ENCODE results near the gene SHMT2. TPM values are rescaled to one million over a fixed set of nuclear protein-coding genes. Genes with fewer than 3 reads are reported as not detected.

SHMT2 gene
- total RNA-seq, 2 donors from 2014 or later, result 28.8 to 36.9 TPM

- Mint-ChIP-seq H3K36me3 (ENCODE audit: low read depth) (peaks cover 8% of the 10 kb centered on the region), H3K4me1 (peaks cover 68% of the 10 kb centered on the region), H3K4me3 (peak overlapping the region; percentile 98), H3K27me3 (peaks cover 79% of the 10 kb centered on the region), H3K27ac (peak overlapping the region; percentile 87)
- H3K9me3 ChIP-seq (ENCODE audit: control insufficient read depth, low read length, poor library complexity, severe bottlenecking), result no peaks in the 10 kb centered on the region
- DNase-seq (peak; percentile 79 to 87 (median 84)), ATAC-seq (peak; percentile 77)
These were observed 9.5 kb downstream of the SHMT2 start for GRCh38 chr12:57238854-57239554.

- no peak for DNase-seq
- peak; percentile 0 for ATAC-seq
- peak overlapping the region; percentile 87 for H3K27ac Mint-ChIP-seq
These were observed 10.1 kb downstream of the SHMT2 start for GRCh38 chr12:57239587-57240065.

GRCh38 chr12:57240066-57240921 lies 10.8 kb downstream of the SHMT2 start:
- Mint-ChIP-seq H3K27me3 (peaks cover 82% of the 10 kb centered on the region), H3K36me3 (ENCODE audit: low read depth) (peaks cover 2% of the 10 kb centered on the region), H3K4me3 (peak overlapping the region; percentile 98), H3K4me1 (peaks cover 66% of the 10 kb centered on the region), H3K27ac (peak overlapping the region; percentile 87)
- H3K9me3 ChIP-seq (ENCODE audit: control insufficient read depth, low read length, poor library complexity, severe bottlenecking), result no peaks in the 10 kb centered on the region
- DNase-seq (peak; percentile 54 to 61 (median 55)), ATAC-seq (peak; percentile 70)

More at GRCh38 chr12:57239587-57240065, 10.1 kb downstream of the SHMT2 start:
- H3K36me3 Mint-ChIP-seq (ENCODE audit: low read depth), result peaks cover 3% of the 10 kb centered on the region
- peaks cover 68% of the 10 kb centered on the region for H3K4me1 Mint-ChIP-seq
- H3K27me3 Mint-ChIP-seq, result peaks cover 81% of the 10 kb centered on the region
- H3K9me3 ChIP-seq (ENCODE audit: control insufficient read depth, low read length, poor library complexity, severe bottlenecking), result no peaks in the 10 kb centered on the region
- H3K4me3 Mint-ChIP-seq, result peak overlapping the region; percentile 98

GRCh38 chr12:57240926-57241401 lies 11.5 kb downstream of the SHMT2 start:
- Mint-ChIP-seq H3K4me3 (peak overlapping the region; percentile 98), H3K36me3 (ENCODE audit: low read depth) (peaks cover 2% of the 10 kb centered on the region), H3K27ac (peak overlapping the region; percentile 87), H3K4me1 (peaks cover 66% of the 10 kb centered on the region), H3K27me3 (peaks cover 80% of the 10 kb centered on the region)
- no peak for ATAC-seq
- no peak for DNase-seq
- no peaks in the 10 kb centered on the region for H3K9me3 ChIP-seq (ENCODE audit: control insufficient read depth, low read length, poor library complexity, severe bottlenecking)

- peak overlapping the region; percentile 89 for H3K4me3 Mint-ChIP-seq
- DNase-seq (no peak), ATAC-seq (no peak)
- H3K27ac Mint-ChIP-seq, result no peak overlapping the region
- H3K27me3 Mint-ChIP-seq, result peaks cover 74% of the 10 kb centered on the region
- peaks cover 2% of the 10 kb centered on the region for H3K36me3 Mint-ChIP-seq (ENCODE audit: low read depth)
- no peaks in the 10 kb centered on the region for H3K9me3 ChIP-seq (ENCODE audit: control insufficient read depth, low read length, poor library complexity, severe bottlenecking)
- H3K4me1 Mint-ChIP-seq, result peaks cover 64% of the 10 kb centered on the region
These were observed 12.1 kb downstream of the SHMT2 start for GRCh38 chr12:57241402-57242310.

- Mint-ChIP-seq H3K27me3 (peaks cover 69% of the 10 kb centered on the region), H3K4me1 (peaks cover 57% of the 10 kb centered on the region), H3K36me3 (ENCODE audit: low read depth) (peaks cover 2% of the 10 kb centered on the region), H3K27ac (peak overlapping the region; percentile 39), H3K4me3 (peak overlapping the region; percentile 89)
- no peak for ATAC-seq
- H3K9me3 ChIP-seq (ENCODE audit: control insufficient read depth, low read length, poor library complexity, severe bottlenecking), result no peaks in the 10 kb centered on the region
- no peak for DNase-seq
These were observed 12.8 kb downstream of the SHMT2 start for GRCh38 chr12:57242329-57242690.

- H3K4me1 Mint-ChIP-seq, result peaks cover 52% of the 10 kb centered on the region
- ATAC-seq, result peak; percentile 4
- no peaks in the 10 kb centered on the region for H3K9me3 ChIP-seq (ENCODE audit: control insufficient read depth, low read length, poor library complexity, severe bottlenecking)
- no peaks in the 10 kb centered on the region for H3K36me3 Mint-ChIP-seq (ENCODE audit: low read depth)
- peak overlapping the region; percentile 89 for H3K4me3 Mint-ChIP-seq
- peak; percentile 49 to 67 (median 56) for DNase-seq
- peak overlapping the region; percentile 39 for H3K27ac Mint-ChIP-seq
- peaks cover 63% of the 10 kb centered on the region for H3K27me3 Mint-ChIP-seq
These were observed 13.4 kb downstream of the SHMT2 start for GRCh38 chr12:57242691-57243454.

- no peaks in the 10 kb centered on the region for H3K9me3 ChIP-seq (ENCODE audit: control insufficient read depth, low read length, poor library complexity, severe bottlenecking)
- no peaks in the 10 kb centered on the region for H3K36me3 Mint-ChIP-seq (ENCODE audit: low read depth)
- ATAC-seq (peak; percentile 39), DNase-seq (peak; percentile 68 to 78 (median 71))
- H3K4me3 Mint-ChIP-seq, result peak overlapping the region; percentile 89
- peaks cover 48% of the 10 kb centered on the region for H3K4me1 Mint-ChIP-seq
- H3K27ac Mint-ChIP-seq, result no peak overlapping the region
- H3K27me3 Mint-ChIP-seq, result peaks cover 57% of the 10 kb centered on the region
These were observed 14.2 kb downstream of the SHMT2 start for GRCh38 chr12:57243521-57244311.

GRCh38 chr12:57244312-57244696 lies 14.8 kb downstream of the SHMT2 start:
- peaks cover 48% of the 10 kb centered on the region for H3K4me1 Mint-ChIP-seq
- no peaks in the 10 kb centered on the region for H3K9me3 ChIP-seq (ENCODE audit: control insufficient read depth, low read length, poor library complexity, severe bottlenecking)
- ATAC-seq (no peak), DNase-seq (no peak)
- H3K36me3 Mint-ChIP-seq (ENCODE audit: low read depth), result peaks cover 2% of the 10 kb centered on the region
- H3K4me3 Mint-ChIP-seq, result peak overlapping the region; percentile 89
- H3K27ac Mint-ChIP-seq, result no peak overlapping the region
- peaks cover 56% of the 10 kb centered on the region for H3K27me3 Mint-ChIP-seq

GRCh38 chr12:57247041-57247440 lies 17.5 kb downstream of the SHMT2 start:
- Mint-ChIP-seq H3K27me3 (peaks cover 30% of the 10 kb centered on the region), H3K36me3 (ENCODE audit: low read depth) (peaks cover 2% of the 10 kb centered on the region), H3K4me3 (no peak overlapping the region), H3K27ac (no peak overlapping the region), H3K4me1 (peaks cover 23% of the 10 kb centered on the region)
- ATAC-seq (no peak), DNase-seq (no peak)
- H3K9me3 ChIP-seq (ENCODE audit: control insufficient read depth, low read length, poor library complexity, severe bottlenecking), result no peaks in the 10 kb centered on the region

GRCh38 chr12:57248934-57249742 lies 19.6 kb downstream of the SHMT2 start:
- H3K27me3 Mint-ChIP-seq, result peaks cover 12% of the 10 kb centered on the region
- H3K27ac Mint-ChIP-seq, result peak overlapping the region; percentile 24
- no peaks in the 10 kb centered on the region for H3K9me3 ChIP-seq (ENCODE audit: control insufficient read depth, low read length, poor library complexity, severe bottlenecking)
- peaks cover 2% of the 10 kb centered on the region for H3K36me3 Mint-ChIP-seq (ENCODE audit: low read depth)
- ATAC-seq (no peak), DNase-seq (no peak)
- no peak overlapping the region for H3K4me3 Mint-ChIP-seq
- peaks cover 8% of the 10 kb centered on the region for H3K4me1 Mint-ChIP-seq

All from T-helper 17 cell (primary cell).